SK-N-SH treated with all-trans-retinoic acid at 6 μM for 48 hours (cell line): ENCODE data around the gene OLFML2B.

Source experiments
- ARNTL ChIP-seq: fragments of 450-650 bp; formaldehyde crosslinking; IDR thresholded peaks from 2 replicates; pipeline ENCODE4 v1.5.0; 2020; ENCODE audit warnings: low read depth, mild to moderate bottlenecking, moderate library complexity, borderline replicate concordance
- BACH2 ChIP-seq: fragments of 250-450 bp; sonication (Bioruptor Pico); IDR thresholded peaks from 2 replicates; pipeline ENCODE4 v1.9.0; 2021; ENCODE audit warnings: mild to moderate bottlenecking, borderline replicate concordance
- ISL1 ChIP-seq: fragments of 250-450 bp; sonication (Bioruptor Pico); IDR thresholded peaks from 2 replicates; pipeline ENCODE4 v2.1.2; 2022; ENCODE audit warnings: mild to moderate bottlenecking, moderate library complexity
- RARB ChIP-seq: fragments of 250-450 bp; sonication (Bioruptor Pico); IDR thresholded peaks from 2 replicates; pipeline ENCODE4 v1.8.0; 2021; ENCODE audit warnings: mild to moderate bottlenecking, moderate library complexity
- TCF4 ChIP-seq: fragments of 250-450 bp; sonication (Bioruptor Pico); IDR thresholded peaks from 2 replicates; pipeline ENCODE4 v1.8.0; 2021; ENCODE audit warnings: mild to moderate bottlenecking, moderate library complexity, borderline replicate concordance
- ZC3H10 ChIP-seq: fragments of 250-450 bp; sonication (Bioruptor Pico); IDR thresholded peaks from 2 replicates; pipeline ENCODE4 v1.5.1; 2021; ENCODE audit warnings: mild to moderate bottlenecking, moderate library complexity
- ZFP3 ChIP-seq: fragments of 250-450 bp; sonication (Bioruptor Pico); IDR thresholded peaks from 2 replicates; pipeline ENCODE4 v1.5.0; 2020; ENCODE audit warnings: mild to moderate bottlenecking, moderate library complexity
- ZFP30 ChIP-seq: fragments of 450-650 bp; formaldehyde crosslinking; IDR thresholded peaks from 2 replicates; pipeline ENCODE4 v1.5.0; 2022; ENCODE audit warnings: mild to moderate bottlenecking, moderate library complexity
- ZNF70 ChIP-seq: fragments of 450-650 bp; formaldehyde crosslinking; IDR thresholded peaks from 2 replicates; pipeline ENCODE4 v1.5.0; 2020; ENCODE audit warnings: mild to moderate bottlenecking, moderate library complexity
- TF ChIP-seq, protein P1 (sequence below): fragments of 250-450 bp; sonication (Bioruptor Pico); IDR thresholded peaks from 2 replicates; pipeline ENCODE4 v1.8.0; 2020; ENCODE audit warnings: mild to moderate bottlenecking, moderate library complexity, borderline replicate concordance
- TF ChIP-seq, protein P2 (sequence below): fragments of 250-450 bp; sonication (Bioruptor Pico); IDR thresholded peaks from 2 replicates; pipeline ENCODE4 v1.5.1; 2020; ENCODE audit warnings: low read depth, mild to moderate bottlenecking, moderate library complexity
- TF ChIP-seq, protein P3 (sequence below): fragments of 250-450 bp; sonication (Bioruptor Pico); IDR thresholded peaks from 2 replicates; pipeline ENCODE4 v1.5.1; 2021; ENCODE audit warnings: mild to moderate bottlenecking, moderate library complexity

DNA sequence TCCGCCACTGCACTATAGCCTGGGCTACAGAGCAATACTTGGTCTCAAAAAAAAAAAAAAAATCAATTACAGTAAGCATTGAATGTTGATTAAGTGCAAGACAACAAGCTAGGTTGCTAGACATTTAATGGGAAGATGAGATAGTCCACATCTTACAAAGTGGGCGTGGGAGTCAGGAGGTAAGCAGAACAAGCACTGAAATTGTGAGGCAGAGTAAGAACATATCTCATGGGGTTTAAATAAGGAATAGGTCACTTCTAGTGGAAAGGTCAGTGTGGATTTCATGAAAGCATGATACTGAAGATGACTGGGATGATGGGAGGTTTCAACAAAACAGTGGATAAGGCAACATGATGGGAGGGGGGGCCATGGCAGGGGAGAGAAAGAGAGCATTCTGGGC is 1.9 kb upstream of the OLFML2B start:
- no peak for TF ChIP-seq BACH2 (CRISPR knock-in tag)
- TF ChIP-seq, protein P1, sequence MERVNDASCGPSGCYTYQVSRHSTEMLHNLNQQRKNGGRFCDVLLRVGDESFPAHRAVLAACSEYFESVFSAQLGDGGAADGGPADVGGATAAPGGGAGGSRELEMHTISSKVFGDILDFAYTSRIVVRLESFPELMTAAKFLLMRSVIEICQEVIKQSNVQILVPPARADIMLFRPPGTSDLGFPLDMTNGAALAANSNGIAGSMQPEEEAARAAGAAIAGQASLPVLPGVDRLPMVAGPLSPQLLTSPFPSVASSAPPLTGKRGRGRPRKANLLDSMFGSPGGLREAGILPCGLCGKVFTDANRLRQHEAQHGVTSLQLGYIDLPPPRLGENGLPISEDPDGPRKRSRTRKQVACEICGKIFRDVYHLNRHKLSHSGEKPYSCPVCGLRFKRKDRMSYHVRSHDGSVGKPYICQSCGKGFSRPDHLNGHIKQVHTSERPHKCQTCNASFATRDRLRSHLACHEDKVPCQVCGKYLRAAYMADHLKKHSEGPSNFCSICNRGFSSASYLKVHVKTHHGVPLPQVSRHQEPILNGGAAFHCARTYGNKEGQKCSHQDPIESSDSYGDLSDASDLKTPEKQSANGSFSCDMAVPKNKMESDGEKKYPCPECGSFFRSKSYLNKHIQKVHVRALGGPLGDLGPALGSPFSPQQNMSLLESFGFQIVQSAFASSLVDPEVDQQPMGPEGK (CRISPR knock-in tag) = no peak
- TF ChIP-seq TCF4 (CRISPR knock-in tag) = no peak
- TF ChIP-seq ZNF70 (CRISPR knock-in tag) = no peak
- TF ChIP-seq, protein P2, sequence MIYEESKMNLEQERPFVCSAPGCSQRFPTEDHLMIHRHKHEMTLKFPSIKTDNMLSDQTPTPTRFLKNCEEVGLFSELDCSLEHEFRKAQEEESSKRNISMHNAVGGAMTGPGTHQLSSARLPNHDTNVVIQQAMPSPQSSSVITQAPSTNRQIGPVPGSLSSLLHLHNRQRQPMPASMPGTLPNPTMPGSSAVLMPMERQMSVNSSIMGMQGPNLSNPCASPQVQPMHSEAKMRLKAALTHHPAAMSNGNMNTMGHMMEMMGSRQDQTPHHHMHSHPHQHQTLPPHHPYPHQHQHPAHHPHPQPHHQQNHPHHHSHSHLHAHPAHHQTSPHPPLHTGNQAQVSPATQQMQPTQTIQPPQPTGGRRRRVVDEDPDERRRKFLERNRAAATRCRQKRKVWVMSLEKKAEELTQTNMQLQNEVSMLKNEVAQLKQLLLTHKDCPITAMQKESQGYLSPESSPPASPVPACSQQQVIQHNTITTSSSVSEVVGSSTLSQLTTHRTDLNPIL (CRISPR knock-in tag) = no peak
- TF ChIP-seq ZFP30 (CRISPR knock-in tag) = no peak
- TF ChIP-seq RARB (CRISPR knock-in tag) = no peak
- no peak for TF ChIP-seq ZC3H10 (CRISPR knock-in tag)
- TF ChIP-seq, protein P3, sequence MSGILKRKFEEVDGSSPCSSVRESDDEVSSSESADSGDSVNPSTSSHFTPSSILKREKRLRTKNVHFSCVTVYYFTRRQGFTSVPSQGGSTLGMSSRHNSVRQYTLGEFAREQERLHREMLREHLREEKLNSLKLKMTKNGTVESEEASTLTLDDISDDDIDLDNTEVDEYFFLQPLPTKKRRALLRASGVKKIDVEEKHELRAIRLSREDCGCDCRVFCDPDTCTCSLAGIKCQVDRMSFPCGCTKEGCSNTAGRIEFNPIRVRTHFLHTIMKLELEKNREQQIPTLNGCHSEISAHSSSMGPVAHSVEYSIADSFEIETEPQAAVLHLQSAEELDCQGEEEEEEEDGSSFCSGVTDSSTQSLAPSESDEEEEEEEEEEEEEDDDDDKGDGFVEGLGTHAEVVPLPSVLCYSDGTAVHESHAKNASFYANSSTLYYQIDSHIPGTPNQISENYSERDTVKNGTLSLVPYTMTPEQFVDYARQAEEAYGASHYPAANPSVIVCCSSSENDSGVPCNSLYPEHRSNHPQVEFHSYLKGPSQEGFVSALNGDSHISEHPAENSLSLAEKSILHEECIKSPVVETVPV = no peak
- TF ChIP-seq ISL1 (CRISPR knock-in tag) = no peak
- no peak for TF ChIP-seq ARNTL (CRISPR knock-in tag)
- no peak for TF ChIP-seq ZFP3 (CRISPR knock-in tag)
